ENCODE results near the gene SALL4.
"Not testable (repeated sequence)": the region's sequence is repeated elsewhere in the genome, so short reads cannot be mapped to it uniquely, and the experiment has no call there.

DNA sequence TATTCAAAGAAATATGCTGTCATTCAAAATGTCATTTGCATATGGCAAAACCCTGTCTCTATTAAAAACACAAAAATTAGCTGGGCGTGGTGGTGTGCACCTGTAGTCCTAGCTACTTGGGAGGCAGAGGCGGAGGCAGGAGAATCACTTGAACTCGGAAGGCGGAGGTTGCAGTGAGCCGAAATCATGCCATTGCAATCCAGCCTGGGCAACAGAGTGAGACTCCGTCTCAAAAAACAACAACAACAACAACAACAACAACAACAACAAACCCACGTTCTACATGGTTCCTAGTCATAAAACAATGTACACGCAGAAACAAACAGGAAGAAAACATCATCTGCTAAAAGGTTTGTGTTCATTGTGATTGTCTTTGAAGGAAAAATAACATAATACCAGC, 49.1 kb downstream of the SALL4 start:
- TF ChIP-seq, protein P1, sequence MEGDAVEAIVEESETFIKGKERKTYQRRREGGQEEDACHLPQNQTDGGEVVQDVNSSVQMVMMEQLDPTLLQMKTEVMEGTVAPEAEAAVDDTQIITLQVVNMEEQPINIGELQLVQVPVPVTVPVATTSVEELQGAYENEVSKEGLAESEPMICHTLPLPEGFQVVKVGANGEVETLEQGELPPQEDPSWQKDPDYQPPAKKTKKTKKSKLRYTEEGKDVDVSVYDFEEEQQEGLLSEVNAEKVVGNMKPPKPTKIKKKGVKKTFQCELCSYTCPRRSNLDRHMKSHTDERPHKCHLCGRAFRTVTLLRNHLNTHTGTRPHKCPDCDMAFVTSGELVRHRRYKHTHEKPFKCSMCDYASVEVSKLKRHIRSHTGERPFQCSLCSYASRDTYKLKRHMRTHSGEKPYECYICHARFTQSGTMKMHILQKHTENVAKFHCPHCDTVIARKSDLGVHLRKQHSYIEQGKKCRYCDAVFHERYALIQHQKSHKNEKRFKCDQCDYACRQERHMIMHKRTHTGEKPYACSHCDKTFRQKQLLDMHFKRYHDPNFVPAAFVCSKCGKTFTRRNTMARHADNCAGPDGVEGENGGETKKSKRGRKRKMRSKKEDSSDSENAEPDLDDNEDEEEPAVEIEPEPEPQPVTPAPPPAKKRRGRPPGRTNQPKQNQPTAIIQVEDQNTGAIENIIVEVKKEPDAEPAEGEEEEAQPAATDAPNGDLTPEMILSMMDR (IDR thresholded peaks at IDR 0.05): not testable (repeated sequence)
- TF ChIP-seq POLR2AphosphoS5 (IDR thresholded peaks at IDR 0.05): not testable (repeated sequence)
